C4-2B (cell line): Measurements from ENCODE around the gene EMILIN2.

Experiments used
- ZFX ChIP-seq: fragments of 450-650 bp; IDR thresholded peaks from 2 replicates; pipeline ENCODE4 v1.6.1; 2017
- TF ChIP-seq, protein P1 (sequence below): fragments of 450-650 bp; conservative IDR thresholded peaks from 2 replicates; pipeline ENCODE4 v1.5.1; 2017; ENCODE audit warnings: mild to moderate bottlenecking

DNA sequence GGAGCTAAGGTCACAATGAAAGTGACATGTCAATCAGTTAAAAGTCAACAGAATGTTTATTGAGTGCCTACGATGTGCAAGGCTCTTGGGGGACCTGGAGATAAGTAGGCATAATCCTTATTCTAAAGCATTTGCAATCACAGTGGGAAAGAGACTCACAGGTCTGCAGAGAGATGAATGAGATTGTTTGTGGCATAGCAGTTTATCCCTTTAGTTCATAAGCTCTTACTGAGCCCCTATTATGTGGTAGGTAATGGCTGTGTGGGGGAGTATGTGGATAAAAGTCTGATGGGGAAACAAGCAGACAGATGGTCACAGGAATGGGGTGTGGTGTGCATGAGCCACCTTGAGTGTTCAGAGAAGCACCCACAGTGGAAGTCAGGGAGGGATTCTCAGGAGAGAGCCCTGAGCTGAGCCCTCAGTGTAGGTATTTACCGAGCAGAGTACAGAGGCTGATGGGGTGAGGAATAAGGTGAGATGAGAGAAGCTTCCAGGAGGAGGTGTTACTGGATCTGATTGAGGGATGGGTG is 48.1 kb downstream of the EMILIN2 start:
- TF ChIP-seq, protein P1, sequence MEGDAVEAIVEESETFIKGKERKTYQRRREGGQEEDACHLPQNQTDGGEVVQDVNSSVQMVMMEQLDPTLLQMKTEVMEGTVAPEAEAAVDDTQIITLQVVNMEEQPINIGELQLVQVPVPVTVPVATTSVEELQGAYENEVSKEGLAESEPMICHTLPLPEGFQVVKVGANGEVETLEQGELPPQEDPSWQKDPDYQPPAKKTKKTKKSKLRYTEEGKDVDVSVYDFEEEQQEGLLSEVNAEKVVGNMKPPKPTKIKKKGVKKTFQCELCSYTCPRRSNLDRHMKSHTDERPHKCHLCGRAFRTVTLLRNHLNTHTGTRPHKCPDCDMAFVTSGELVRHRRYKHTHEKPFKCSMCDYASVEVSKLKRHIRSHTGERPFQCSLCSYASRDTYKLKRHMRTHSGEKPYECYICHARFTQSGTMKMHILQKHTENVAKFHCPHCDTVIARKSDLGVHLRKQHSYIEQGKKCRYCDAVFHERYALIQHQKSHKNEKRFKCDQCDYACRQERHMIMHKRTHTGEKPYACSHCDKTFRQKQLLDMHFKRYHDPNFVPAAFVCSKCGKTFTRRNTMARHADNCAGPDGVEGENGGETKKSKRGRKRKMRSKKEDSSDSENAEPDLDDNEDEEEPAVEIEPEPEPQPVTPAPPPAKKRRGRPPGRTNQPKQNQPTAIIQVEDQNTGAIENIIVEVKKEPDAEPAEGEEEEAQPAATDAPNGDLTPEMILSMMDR: no peak
- no peak for TF ChIP-seq ZFX
